GM12872 (cell line): ENCODE data around the gene NAV1.

Source experiments
- TF ChIP-seq, protein P1 (sequence below): IDR thresholded peaks from 3 replicates; pipeline ENCODE4 v1.5.1; 2011; ENCODE audit warnings: low read depth, mild to moderate bottlenecking, low read length, moderate library complexity; ENCODE audit not compliant: insufficient read depth

NAV1 gene

DNA sequence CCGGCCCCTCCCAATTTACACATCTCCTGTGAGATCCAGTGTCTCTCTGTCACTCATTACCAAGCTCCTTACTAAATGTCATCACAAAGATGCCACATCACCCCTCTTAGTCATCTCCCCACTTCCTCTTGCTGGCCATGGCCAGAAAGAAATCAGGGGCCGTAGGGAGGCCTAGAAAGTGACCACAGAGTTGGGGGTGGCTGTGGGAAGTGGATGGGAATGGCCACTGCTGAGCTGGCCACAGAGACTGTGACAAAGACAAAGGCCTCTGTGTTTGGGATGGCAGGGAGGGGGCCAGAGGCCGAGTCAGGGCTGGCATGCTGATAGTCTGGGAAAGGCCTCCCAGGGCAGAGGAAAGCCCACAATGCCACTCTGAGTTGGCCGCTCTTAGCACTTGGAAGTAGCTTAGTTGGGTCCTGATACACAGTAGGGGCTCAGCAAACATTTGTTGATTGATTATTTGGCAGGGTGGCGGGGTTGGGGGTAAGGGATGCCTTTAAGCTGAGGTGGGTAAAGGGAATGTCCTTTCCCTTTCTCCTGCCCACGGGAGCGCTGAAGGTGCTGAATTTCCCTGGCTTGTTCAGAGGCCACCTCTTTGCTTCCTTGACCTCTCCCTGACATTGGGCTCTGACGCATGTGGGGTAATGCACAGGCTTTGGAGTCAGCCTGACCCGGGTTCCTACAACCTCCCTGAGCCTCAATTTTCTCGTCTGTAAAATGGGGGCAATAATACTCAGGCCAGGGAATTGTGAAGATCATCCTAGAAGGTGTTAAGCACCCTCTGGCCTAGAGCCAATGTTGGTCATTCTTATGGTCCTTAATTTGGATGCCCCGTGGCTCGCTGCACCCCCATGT lies 13.2 kb downstream of the NAV1 start:
- TF ChIP-seq, protein P1, sequence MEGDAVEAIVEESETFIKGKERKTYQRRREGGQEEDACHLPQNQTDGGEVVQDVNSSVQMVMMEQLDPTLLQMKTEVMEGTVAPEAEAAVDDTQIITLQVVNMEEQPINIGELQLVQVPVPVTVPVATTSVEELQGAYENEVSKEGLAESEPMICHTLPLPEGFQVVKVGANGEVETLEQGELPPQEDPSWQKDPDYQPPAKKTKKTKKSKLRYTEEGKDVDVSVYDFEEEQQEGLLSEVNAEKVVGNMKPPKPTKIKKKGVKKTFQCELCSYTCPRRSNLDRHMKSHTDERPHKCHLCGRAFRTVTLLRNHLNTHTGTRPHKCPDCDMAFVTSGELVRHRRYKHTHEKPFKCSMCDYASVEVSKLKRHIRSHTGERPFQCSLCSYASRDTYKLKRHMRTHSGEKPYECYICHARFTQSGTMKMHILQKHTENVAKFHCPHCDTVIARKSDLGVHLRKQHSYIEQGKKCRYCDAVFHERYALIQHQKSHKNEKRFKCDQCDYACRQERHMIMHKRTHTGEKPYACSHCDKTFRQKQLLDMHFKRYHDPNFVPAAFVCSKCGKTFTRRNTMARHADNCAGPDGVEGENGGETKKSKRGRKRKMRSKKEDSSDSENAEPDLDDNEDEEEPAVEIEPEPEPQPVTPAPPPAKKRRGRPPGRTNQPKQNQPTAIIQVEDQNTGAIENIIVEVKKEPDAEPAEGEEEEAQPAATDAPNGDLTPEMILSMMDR = no peak

GRCh38 chr1:201552941-201553351 lies 14.0 kb downstream of the NAV1 start:
- TF ChIP-seq, protein P1 = no peak

GRCh38 chr1:201553496-201554189 lies 14.7 kb downstream of the NAV1 start:
- TF ChIP-seq, protein P1 = no peak

- TF ChIP-seq, protein P1 = no peak
Measured at GRCh38 chr1:201554190-201554600, 15.3 kb downstream of the NAV1 start.

DNA sequence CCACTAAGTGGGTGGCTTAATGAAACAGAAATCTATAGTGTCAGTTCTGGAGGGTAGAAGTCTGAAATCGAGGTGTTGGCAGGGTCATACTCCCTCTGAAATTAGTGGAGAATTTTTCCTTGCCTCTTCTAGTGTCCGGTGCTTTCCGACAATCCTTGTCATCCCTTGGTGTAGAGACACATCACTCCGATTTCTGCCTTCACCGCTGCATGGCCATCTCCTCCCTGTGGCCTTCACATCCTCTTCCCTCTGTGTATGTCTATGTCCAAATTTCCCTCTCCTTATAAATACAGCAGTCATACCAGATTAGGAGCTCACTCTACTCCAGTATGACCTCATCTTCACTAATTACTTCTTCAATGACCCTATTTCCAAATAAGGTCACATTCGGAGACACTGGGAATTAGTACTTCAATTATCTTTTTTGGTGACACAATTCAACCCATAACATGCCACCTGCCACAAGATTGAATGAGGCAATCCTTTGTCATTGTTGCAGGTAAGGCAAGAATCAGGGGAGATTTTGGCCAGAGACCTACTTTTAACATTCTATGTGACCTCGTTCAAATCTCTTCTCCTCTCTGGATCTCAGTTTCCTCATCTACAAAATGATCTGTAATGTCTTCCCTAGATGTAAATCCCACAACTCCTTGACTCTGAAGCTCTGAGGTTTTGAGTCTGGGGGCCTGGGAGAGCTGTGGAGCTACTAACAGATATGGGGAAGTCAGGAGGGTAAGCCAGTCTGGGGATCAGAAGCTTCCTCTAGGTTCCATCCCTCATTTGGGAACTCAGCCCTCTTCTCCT lies 16.1 kb downstream of the NAV1 start:
- TF ChIP-seq, protein P1 = no peak

- TF ChIP-seq, protein P1 = no peak
Measured at GRCh38 chr1:201555593-201555945, 16.6 kb downstream of the NAV1 start.
